Measurements from ENCODE around the gene PAQR9. TPM values are rescaled to one million over a fixed set of nuclear protein-coding genes. Genes with fewer than 3 reads are reported as not detected.

Gene PAQR9
- polyA plus RNA-seq, 1 donor (not counting 4 experiments of a cell fraction or from before 2014, with no cell fraction given) = not detected

DNA sequence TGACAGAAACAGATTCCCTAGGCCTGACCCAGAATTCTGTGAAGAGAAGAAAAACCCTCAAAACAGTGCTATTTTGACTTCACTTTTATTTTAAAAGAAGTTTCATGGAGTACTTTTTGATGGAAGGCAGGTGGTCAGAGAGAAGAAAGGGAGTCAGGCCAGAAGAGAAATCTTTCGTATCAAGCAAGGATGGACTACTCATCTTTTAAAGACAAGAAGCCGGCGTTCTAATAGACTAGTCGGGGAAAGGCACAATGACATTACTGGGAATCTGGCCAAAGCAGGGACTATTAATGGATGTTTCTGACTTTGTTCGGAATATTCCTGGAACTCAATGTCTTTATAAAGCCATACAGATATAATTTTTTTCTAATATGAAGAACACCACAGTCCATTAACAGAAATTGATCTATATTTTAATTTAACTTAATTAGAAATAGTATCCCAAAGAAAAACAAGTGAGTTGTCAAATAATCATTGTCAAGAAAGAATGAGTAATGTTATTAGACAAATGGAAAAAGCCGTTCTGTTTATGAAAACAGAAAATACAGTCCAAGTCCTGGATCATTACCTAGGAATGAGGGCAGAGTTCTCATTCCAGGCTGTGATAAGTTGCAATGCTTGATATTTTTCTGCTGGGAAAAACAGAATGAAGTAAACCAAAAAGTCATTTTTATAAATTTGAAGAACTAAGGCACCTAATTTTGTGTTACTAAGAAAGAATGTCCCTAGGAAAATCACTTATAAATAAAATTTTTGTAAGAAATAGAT, 50.9 kb downstream of the PAQR9 start:
- no peak for TF ChIP-seq EZH2 (IDR thresholded peaks at IDR 0.05; ENCODE audit: low read length)
- TF ChIP-seq, protein P1, sequence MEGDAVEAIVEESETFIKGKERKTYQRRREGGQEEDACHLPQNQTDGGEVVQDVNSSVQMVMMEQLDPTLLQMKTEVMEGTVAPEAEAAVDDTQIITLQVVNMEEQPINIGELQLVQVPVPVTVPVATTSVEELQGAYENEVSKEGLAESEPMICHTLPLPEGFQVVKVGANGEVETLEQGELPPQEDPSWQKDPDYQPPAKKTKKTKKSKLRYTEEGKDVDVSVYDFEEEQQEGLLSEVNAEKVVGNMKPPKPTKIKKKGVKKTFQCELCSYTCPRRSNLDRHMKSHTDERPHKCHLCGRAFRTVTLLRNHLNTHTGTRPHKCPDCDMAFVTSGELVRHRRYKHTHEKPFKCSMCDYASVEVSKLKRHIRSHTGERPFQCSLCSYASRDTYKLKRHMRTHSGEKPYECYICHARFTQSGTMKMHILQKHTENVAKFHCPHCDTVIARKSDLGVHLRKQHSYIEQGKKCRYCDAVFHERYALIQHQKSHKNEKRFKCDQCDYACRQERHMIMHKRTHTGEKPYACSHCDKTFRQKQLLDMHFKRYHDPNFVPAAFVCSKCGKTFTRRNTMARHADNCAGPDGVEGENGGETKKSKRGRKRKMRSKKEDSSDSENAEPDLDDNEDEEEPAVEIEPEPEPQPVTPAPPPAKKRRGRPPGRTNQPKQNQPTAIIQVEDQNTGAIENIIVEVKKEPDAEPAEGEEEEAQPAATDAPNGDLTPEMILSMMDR (optimal IDR thresholded peaks at IDR 0.05 in 1 of 3, IDR thresholded peaks at IDR 0.05 in 1 of 3, conservative IDR thresholded peaks at IDR 0.05 in 1 of 3; ENCODE audit: extremely low read depth in 1 of 3, insufficient read depth in 2 of 3, low read length in 3 of 3) = no peak
- Histone ChIP-seq H3K27me3 (ENCODE audit: control insufficient read depth, extremely low read depth, insufficient read depth, low read length) (no peaks in the 10 kb centered on the region), H3K9ac (ENCODE audit: control insufficient read depth, extremely low read depth, insufficient read depth, low read length) (no peak overlapping the region), H3K79me2 (ENCODE audit: control insufficient read depth, insufficient read depth, low read length) (no peaks in the 10 kb centered on the region), H3K4me3 (ENCODE audit: control insufficient read depth in 2 of 3, extremely low read depth in 1 of 3, insufficient read depth in 2 of 3, low read depth in 1 of 3, low read length in 3 of 3) (no peak overlapping the region), H3K9me1 (ENCODE audit: control insufficient read depth, extremely low read depth, insufficient read depth, low read length) (no peaks in the 10 kb centered on the region), H3K9me3 (ENCODE audit: control insufficient read depth, low read depth, low read length) (no peaks in the 10 kb centered on the region), H4K20me1 (ENCODE audit: control insufficient read depth, extremely low read depth, insufficient read depth, low read length) (no peaks in the 10 kb centered on the region), H3K27ac (ENCODE audit: control insufficient read depth, insufficient read depth, low read length) (no peak overlapping the region), H3K4me2 (ENCODE audit: control insufficient read depth, extremely low read depth, insufficient read depth, low read depth, low read length) (no peak overlapping the region), H3K4me1 (ENCODE audit: control insufficient read depth, extremely low read depth, insufficient read depth, low read length) (no peaks in the 10 kb centered on the region), H2AFZ (ENCODE audit: control insufficient read depth, low read length) (no peak overlapping the region), H3K36me3 (ENCODE audit: control insufficient read depth in 2 of 2, extremely low read depth in 1 of 2, insufficient read depth in 2 of 2, low read length in 2 of 2) (no peaks in the 10 kb centered on the region)
- FAIRE-seq (no peak), DNase-seq (ENCODE audit: low read depth, low spot score) (no peak)
- dilution Hi-C loops (cut with MboI; ENCODE audit: extremely low pct_ligation_motif_present, low sequenced_read_pairs) = no loop called here

Small RNAs within 50 kb of the gene (small RNA-seq; reads per million reads assigned to genes)
- gene AC021074.2 (ENCODE audit: insufficient read length in 3 of 3, low read depth in 3 of 3, low replicate concordance in 1 of 3) = 0 reads per million in 3 experiments

Other genes starting within 250 kb of the PAQR9 start
- 3.9 to 9.1 TPM (median 5.1 TPM) in 3 replicates for gene TRPC1, start 239.6 kb downstream of the PAQR9 start, polyA plus RNA-seq
- gene PCOLCE2, start 74.6 kb downstream of the PAQR9 start, polyA plus RNA-seq = 1.7 to 2.4 TPM (median 2.4 TPM) in 3 replicates
- 37.8 to 75.9 TPM (median 40.3 TPM) in 3 replicates for gene U2SURP, start 37.9 kb upstream of the PAQR9 start, polyA plus RNA-seq
- gene CHST2, start 156.1 kb upstream of the PAQR9 start, polyA plus RNA-seq = 1.6 to 3.5 TPM (median 1.8 TPM) in 3 replicates

Measured in keratinocyte (primary cell).